PFSK-1 (cell line): Measurements from ENCODE around the gene NDC80.

ENCODE experiments used
- FOXP2 ChIP-seq: optimal IDR thresholded peaks from 2 replicates; pipeline ENCODE3; 2011; ENCODE audit warnings: borderline replicate concordance, control low read depth, inconsistent platforms; ENCODE audit not compliant: insufficient read depth; ENCODE audit errors: extremely low read length, extremely low read depth
- POLR2AphosphoS5 ChIP-seq: IDR thresholded peaks from 2 replicates; pipeline ENCODE4 v1.6.1; 2012; ENCODE audit warnings: low read depth, mild to moderate bottlenecking, control low read depth, low read length, moderate library complexity
- SIN3A ChIP-seq: IDR thresholded peaks from 2 replicates; pipeline ENCODE4 v1.6.1; 2012; ENCODE audit warnings: mild to moderate bottlenecking, low read length, moderate library complexity, borderline replicate concordance; ENCODE audit not compliant: insufficient read depth
- TAF1 ChIP-seq: IDR thresholded peaks from 2 replicates; pipeline ENCODE4 v1.6.1; 2012; ENCODE audit warnings: low read length, control low read depth, borderline replicate concordance; ENCODE audit not compliant: insufficient read depth
- TF ChIP-seq, protein P1 (sequence below), 2 experiments: IDR thresholded peaks; 2 replicates each; pipeline versions ENCODE4 v1.6.1 to v1.8.0; 2011 to 2012; ENCODE audit warnings: low read depth in 2 of 2, low read length in 2 of 2, control low read depth in 1 of 2, inconsistent platforms in 1 of 2, mild to moderate bottlenecking in 1 of 2, moderate library complexity in 1 of 2; ENCODE audit not compliant: insufficient read depth in 1 of 2

The NDC80 gene

DNA sequence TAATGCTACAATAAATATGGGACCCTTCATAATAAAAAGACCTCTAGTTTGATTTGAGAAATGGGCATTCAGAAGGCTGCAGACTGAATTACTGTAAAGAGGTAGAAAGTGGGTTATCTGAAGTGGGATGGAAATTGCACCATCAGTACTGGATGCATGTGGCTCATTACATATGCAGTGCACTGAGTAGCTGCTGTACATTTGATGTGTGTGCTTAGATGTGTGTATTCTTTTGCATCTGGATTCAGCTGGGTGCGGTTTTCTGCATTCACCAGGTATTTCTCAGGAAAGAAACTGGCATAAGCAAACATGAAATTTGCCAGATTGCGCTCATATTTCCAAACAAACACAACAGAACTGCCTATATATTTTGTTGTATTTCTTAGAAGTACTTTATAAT lies 38.2 kb downstream of the NDC80 start:
- no peak for TF ChIP-seq POLR2AphosphoS5
- no peak for TF ChIP-seq SIN3A
- TF ChIP-seq FOXP2: no peak
- TF ChIP-seq, protein P1, sequence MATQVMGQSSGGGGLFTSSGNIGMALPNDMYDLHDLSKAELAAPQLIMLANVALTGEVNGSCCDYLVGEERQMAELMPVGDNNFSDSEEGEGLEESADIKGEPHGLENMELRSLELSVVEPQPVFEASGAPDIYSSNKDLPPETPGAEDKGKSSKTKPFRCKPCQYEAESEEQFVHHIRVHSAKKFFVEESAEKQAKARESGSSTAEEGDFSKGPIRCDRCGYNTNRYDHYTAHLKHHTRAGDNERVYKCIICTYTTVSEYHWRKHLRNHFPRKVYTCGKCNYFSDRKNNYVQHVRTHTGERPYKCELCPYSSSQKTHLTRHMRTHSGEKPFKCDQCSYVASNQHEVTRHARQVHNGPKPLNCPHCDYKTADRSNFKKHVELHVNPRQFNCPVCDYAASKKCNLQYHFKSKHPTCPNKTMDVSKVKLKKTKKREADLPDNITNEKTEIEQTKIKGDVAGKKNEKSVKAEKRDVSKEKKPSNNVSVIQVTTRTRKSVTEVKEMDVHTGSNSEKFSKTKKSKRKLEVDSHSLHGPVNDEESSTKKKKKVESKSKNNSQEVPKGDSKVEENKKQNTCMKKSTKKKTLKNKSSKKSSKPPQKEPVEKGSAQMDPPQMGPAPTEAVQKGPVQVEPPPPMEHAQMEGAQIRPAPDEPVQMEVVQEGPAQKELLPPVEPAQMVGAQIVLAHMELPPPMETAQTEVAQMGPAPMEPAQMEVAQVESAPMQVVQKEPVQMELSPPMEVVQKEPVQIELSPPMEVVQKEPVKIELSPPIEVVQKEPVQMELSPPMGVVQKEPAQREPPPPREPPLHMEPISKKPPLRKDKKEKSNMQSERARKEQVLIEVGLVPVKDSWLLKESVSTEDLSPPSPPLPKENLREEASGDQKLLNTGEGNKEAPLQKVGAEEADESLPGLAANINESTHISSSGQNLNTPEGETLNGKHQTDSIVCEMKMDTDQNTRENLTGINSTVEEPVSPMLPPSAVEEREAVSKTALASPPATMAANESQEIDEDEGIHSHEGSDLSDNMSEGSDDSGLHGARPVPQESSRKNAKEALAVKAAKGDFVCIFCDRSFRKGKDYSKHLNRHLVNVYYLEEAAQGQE (IDR thresholded peaks at IDR 0.05; ENCODE audit: insufficient read depth in 1 of 2, low read depth in 2 of 2, low read length in 2 of 2): no peak
- no peak for TF ChIP-seq TAF1

DNA sequence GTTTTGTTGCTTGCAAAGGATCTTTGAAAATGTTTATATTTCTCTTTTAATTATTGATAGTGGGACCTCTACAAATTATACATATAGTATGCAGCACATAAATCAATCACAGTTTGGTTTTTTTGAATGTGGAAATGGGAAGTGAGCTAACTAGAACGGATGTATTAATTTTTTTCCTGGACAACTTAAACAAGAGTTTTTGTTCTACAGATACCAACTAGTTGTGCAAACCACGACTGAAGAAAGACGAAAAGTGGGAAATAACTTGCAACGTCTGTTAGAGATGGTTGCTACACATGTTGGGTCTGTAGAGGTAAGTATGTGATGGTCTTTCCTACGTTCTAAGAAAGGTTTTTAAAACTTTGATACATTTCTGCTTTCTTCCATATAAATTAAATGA lies 39.2 kb downstream of the NDC80 start:
- TF ChIP-seq SIN3A (no peak), POLR2AphosphoS5 (no peak), TAF1 (no peak), FOXP2 (no peak)
- TF ChIP-seq, protein P1 (IDR thresholded peaks at IDR 0.05; ENCODE audit: insufficient read depth in 1 of 2, low read depth in 2 of 2, low read length in 2 of 2): no peak

DNA sequence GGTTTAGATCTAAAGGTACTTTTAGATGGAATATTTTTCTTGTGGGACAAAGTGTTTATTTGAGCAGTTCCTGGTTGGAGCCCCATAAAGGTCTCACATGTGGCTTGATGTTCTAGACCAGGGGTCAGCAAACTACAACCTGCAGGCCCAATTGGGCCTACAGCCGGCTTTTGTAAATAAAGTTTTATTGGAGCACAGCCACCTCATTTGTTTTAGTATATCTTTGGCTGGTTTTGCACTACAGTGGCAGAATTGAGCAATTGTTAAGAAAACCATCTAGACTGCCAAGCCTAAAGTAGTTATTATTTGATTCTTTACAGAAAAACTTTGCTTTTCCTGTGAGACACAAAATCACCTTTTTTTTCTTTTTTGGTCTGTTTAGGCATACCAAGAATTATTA lies 41.6 kb downstream of the NDC80 start:
- TF ChIP-seq FOXP2: no peak
- TF ChIP-seq TAF1: no peak
- no peak for TF ChIP-seq SIN3A
- no peak for TF ChIP-seq POLR2AphosphoS5
- TF ChIP-seq, protein P1 (IDR thresholded peaks at IDR 0.05; ENCODE audit: insufficient read depth in 1 of 2, low read depth in 2 of 2, low read length in 2 of 2): no peak

DNA sequence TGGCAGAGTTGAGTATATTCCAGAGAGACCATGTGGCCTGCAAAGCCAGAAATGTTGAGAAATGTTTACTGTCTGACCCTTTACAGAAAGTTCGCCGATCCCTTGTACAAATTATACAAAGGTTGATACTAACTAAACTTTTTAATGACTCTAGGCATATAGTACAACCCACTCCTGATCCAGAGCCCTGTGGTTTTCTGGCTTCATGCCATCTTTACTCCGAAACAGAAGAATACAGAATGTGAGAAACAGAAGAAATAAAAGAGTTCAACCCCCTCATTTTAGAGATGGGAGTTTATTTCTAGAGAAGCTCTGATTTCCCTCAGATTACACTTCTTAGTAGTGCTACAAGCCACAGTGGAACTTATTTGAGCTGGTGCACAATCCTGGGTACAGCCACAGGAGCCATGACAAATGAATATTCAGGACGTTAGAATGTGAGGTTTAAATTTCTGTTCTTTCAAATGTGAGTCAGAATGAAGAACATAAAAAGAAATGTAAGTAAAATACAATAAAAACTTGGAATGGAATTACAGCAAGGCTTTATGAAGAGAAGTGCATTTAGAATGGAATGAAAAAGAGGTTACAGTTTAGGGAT lies 46.1 kb downstream of the NDC80 start:
- TF ChIP-seq TAF1 (no peak), SIN3A (no peak), POLR2AphosphoS5 (no peak), FOXP2 (no peak)
- TF ChIP-seq, protein P1 (IDR thresholded peaks at IDR 0.05; ENCODE audit: insufficient read depth in 1 of 2, low read depth in 2 of 2, low read length in 2 of 2): no peak

DNA sequence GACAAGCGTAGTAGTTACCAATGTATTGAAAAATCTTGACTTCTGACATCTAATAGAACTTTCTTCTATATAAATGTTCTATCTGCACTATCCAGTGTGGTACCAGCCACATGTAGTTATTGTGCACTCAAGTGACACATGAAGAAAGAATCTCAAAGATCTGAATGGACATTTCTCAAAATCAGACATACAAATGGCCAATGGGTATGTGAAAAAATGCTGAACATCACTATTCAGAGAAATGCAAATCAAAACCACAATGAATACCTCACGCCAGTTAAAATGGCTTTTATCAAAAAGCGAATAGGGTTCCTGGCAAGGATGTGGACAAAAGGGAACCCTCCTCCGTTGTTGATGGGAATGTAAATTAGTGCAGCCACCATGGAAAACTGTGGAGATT lies 46.7 kb downstream of the NDC80 start:
- TF ChIP-seq FOXP2: no peak
- no peak for TF ChIP-seq TAF1
- TF ChIP-seq POLR2AphosphoS5: no peak
- TF ChIP-seq, protein P1 (IDR thresholded peaks at IDR 0.05; ENCODE audit: insufficient read depth in 1 of 2, low read depth in 2 of 2, low read length in 2 of 2): no peak
- no peak for TF ChIP-seq SIN3A
